Measurements from ENCODE around the gene TMEM218.
A peak's percentile ranks its signal among the peaks of the same experiment; 100 is the strongest.
"Not testable (repeated sequence)": the region's sequence is repeated elsewhere in the genome, so short reads cannot be mapped to it uniquely, and the experiment has no call there.

TMEM218 gene

DNA sequence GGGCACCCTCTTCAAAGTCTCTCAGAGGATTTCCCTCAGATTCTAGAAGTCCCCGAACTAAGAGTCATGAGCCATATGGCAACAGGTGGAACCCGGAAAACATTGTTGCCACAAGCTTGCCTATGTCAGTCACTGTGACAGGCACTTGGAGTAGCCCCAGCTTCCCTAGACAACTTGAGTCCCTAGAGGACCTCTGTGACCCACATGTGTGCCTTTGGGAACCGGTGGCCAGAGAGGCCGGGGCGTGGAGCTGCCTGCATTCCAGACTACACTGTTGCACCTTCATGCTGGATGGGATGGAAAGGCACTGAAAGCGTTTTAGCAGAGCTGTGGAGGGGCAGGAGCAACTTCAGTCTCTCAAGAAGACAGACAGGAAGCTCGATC, 36.2 kb downstream of the TMEM218 start:
- no peak for DNase-seq (ENCODE audit: low read depth)

DNA sequence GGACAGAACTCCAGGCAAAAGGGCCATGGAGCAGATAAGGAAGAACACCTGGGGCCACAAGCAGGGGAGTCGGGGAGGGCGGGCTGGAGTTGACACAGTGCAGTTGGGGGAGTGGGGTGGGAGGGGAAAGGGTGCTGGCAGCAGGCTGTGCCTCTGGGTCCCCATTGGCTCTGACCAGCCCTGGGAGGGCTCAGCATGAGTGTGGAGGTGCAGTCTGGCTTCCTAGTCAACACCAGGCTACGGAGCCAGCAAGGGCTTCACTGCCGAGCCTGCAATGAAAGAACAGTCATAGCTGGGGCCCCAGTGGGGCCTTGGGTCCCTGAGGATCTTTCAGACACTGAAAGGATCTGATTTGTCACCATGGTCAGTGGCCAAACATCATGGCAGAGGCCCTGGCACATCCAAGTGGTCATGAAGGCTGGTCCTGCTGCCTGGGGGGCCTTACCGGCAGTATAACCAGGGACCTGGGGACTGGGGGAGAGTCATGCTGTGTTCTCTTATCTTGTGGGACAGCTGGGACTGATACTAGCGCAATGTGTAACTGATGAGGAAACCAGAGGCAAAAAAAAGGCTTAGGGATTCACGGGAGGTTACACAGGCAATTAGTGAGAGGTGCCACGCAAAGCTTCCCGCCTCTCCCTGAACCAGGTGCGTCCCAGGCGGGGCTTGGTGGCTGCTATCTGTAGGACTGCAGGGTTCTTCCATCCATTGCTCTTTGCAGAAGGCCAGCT, 36.8 kb downstream of the TMEM218 start:
- DNase-seq (ENCODE audit: low read depth): no peak

GRCh38 chr11:125073616-125074483, 37.6 kb downstream of the TMEM218 start:
- no peak for DNase-seq (ENCODE audit: low read depth)

DNA sequence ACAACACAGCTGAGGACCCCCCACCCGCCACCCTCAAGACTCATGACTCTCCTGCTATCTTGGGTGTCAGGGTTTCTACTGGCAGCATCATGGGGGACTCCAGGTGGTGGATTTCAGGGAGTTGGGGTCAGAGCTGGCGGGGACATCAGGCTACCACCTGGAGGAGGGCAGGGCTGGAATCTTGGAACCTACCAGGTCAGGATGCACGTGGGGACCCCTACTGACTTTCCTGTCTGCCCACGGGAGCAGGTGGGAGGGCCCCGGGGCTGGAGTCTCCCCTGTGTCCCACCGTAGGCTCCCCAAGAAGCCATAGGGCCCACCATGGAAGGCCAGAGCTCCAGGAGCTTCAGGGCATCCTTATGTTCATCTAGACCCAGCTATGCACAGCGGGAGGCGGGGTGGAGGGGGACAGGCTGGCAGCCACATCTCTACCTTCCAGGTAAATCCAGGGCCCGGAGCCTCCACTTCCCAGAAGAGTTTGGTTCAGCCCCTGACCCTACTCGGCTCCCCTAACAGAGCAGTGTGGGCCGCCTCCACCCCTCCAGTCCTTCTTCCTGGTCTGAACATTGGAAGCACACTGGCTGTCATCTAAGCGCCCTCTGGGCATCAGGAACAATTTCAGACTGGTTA, 38.4 kb downstream of the TMEM218 start:
- DNase-seq (ENCODE audit: low read depth): no peak

DNA sequence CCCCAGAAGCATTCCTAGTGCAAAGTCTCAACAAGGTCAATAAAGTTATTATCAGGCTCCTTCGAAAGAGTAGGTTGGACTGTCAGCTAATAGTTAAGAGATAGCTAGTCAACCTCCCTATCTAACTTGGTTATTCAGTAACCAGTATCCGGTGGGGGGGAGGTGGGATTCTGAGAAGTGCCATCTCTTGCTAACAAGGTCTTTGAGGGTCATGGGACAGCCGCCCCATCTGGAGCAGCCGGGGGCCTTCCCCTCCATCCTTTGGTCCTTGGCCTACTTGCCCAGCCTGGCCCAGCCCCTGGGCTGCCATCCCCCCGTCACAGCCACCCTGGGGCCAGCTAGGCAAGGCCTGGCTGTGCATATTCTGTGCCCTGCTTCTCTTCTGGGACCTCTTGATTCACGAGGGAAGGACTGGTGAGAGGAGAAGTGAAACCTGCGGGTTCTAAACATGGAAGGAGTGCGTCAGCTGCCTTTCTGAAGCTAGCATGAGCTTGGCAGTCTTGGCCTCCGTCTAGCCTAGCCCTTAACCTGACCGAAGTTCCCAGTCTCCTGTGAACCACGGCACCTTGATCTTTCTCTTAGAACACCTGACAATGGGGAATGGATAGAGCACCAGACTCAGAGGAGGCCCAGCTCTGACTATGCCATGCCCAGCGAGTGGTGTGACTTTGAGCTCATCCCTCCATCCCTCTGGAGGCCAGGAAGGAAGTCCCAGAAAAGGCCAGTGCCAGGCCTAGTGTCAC, 39.0 kb downstream of the TMEM218 start:
- DNase-seq (ENCODE audit: low read depth): no peak

DNA sequence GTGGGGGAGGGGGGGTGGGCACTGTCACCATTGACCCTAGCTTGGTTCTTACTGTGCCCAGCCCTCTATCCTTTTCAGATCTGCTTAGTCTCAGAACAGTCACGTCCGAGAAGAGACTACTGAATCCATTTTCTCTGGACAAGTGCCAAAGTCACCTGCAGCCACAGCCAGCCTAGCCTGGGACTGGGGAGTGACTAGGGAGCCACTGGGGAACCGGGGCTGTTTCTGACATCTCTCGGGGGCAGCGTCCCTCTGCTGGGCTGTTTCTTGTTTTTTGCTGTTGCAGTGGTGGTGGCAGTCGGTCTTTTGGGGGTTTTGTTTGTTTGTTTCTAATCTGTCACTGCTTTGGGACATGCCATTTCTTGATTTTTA, 39.6 kb downstream of the TMEM218 start:
- no peak for DNase-seq (ENCODE audit: low read depth)

DNA sequence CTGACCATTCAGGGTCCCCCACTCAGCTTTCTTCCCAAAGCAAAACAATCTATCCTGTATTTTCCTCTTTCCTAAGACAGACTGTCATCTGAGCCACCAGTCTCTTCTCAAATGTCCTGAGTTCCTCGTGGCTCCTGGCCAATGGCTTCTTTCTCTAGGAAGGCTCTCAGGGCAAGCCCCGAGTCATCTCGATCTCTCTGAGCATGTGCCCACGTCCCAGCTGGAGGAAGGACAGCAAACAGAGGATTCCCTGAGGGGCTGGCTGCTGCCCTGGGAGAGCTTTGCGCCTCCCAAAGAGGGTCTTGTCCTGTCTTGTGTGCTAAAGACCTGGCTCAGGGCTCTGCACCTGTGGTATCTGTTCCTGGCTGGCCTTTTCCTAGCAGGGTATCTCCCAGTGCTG, 40.0 kb downstream of the TMEM218 start:
- DNase-seq (ENCODE audit: low read depth): no peak

DNA sequence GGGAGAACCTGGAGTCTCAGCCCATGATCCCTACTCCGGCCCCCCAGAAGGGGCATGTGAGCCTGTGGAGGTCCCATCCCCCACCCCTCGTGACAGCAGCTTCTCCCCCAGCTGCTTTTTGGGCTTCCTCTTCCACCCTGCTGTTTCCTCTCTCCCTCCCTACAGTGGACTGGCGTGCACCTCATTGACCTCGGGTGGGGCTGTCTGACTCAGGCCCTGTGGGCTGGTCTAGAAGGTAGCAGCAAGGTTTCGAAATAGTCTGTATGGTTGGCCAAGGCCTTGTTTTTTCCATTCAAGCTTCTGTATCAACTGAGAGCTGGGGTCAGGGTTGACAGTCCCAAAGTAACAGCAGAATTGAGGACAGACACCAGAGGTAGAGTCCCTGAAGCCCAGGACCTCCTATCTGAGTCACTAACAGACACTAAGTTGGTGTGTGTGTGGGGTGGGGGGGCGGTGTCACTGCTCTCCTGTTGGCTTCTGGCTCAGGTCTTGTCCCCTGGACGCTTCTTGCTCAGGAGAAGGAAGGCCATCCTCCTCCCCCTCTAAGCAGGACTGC, 40.6 kb downstream of the TMEM218 start:
- DNase-seq (ENCODE audit: low read depth): no peak

DNA sequence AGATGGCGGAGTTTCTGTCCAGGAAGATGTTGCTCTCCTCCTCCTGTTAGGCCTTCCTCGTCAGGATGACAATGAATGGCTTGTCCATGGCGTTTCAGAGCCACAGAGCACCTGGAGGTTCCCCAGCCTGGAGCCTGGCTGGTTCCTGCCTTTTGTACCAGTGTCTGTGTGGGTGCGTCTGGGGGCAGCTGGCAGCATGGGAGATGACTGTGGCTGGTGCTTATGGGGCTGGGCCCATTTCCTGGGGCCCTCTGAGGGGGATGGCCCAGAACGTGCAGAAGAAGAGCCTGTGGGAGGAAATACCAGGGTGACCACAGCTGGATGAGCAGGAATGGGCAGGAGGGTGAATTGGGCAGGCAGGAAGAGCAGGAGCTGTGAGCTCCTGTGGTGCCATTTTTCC, 41.6 kb downstream of the TMEM218 start:
- DNase-seq (ENCODE audit: low read depth): no peak

- DNase-seq (ENCODE audit: low read depth): no peak
Measured at GRCh38 chr11:125069008-125069407, 42.4 kb downstream of the TMEM218 start.

DNA sequence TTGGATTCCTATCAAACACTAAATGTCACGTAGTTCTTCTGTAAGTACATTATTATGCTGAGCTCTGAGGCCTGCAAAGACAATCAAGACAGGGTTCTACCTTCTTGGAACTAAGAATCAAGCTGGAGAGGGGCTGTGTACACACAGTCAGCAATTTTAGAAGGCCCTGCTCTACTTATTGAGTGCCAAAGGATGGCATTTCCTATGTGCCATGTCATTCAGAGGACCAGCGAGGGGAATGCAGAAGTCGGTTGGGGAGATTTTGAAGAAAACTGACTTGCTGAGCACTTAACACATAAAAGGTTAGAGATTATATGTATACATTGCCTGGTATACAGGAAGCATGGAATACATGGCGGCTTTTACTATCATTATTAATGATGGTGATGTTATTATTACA, 43.1 kb downstream of the TMEM218 start:
- DNase-seq (ENCODE audit: low read depth): no peak

GRCh38 chr11:125064070-125064469, 47.4 kb downstream of the TMEM218 start:
- no peak for DNase-seq (ENCODE audit: low read depth)

- DNase-seq (ENCODE audit: low read depth): no peak
Measured at GRCh38 chr11:125063429-125064043, 47.9 kb downstream of the TMEM218 start.

DNA sequence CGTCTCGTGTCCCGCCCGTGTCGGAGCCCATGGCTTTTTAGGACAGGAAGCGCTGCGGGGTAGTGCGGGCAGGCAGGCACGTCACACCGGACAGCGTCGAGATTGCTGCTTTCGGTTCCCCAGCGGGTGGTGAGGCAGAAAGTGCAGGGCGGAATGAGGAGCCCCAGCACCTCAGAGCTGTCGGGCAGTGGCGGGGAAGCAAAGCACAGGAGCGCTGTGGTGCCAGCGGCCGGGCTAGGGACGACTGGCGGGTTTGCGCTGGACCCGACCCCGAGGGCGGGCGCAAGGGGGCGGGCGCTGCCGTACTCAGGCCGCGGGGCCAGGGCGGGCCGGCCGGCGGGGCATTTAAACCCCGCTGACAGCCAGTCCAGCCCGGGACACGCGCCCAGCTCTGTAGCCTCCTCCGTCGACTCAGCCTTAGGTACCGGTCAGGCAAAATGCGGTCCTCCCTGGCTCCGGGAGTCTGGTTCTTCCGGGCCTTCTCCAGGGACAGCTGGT, 48.4 kb downstream of the TMEM218 start, which contains the start of gene SLC37A2:
Gene SLC37A2 (plus strand): TSS at position 375 of the 498 bp plus-strand sequence. CDS start 63 bp downstream, at position 438.
- peak; percentile 27 for DNase-seq (ENCODE audit: low read depth)

DNA sequence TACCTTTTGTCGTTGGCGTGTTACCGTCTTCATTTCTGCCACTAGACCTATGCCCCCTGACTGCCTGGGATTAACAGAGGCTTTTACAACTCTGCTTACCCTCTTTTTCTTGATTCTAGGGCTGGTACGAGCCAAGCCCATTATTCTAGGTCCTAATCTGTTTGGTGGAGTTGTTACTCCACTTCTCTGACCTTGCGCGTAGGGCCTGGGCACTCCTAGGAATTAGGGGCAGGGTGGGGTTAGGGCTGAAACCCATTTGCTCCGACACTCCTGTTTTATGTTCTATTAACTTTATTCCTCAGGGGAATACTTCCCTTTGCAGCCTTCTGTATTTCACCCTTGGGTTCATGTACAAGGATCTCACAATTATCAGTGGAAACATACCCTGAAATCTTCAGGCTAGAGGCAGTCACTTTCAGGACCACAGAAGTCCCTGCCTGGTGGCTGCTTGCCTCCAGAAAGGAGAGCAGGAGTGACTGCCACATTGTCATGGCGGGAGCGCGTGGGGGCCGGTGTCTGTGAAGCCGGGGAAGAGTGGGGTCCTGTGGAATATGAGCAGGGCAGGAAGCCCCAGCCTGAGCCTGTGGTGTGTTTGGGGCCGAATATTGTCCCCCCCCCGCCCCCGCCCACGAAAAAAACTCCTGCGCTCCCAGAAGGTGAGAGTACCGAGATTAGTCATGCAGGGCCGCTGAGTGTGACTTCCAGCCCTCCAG, 49.1 kb downstream of the TMEM218 start:
- DNase-seq (ENCODE audit: low read depth): no peak

DNA sequence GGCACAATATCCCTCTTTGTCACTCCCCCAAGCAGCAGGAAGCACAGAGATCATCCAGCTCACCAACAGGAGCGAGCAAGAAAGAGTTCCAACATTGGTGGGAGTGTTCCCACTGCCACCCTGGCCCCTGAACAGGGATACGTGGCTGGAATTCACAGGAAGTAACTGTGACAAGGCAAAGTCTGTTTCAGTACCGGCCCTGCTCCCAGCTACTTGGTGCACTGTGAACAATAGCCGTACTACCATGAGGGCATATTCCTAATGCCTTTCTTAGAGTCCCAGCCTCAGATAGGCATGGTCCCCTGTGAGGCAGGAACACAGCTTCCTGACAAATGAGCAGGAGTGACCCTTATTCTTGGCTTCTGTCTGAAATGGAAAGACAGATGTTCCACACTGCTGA, 50.1 kb downstream of the TMEM218 start:
- DNase-seq (ENCODE audit: low read depth): no peak

DNA sequence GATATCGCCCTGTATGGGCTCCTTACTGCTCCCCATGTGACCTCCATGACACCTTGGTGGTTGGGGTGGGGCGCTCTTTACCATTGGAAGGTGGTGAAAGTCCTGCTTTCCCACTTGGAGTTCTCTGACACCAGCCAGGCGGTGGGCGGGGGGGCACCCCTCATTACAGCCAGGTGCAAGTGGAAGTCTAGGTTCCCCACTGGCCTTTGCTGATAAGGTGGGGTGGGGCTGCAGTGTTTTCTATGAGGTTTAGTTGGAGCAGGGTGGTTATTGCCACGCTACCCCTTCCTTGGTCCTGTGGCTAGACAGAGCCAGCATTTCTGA, 53.8 kb downstream of the TMEM218 start:
- no peak for DNase-seq (ENCODE audit: low read depth)

GRCh38 chr11:125056931-125057692, 54.3 kb downstream of the TMEM218 start:
- no peak for DNase-seq (ENCODE audit: low read depth)

DNA sequence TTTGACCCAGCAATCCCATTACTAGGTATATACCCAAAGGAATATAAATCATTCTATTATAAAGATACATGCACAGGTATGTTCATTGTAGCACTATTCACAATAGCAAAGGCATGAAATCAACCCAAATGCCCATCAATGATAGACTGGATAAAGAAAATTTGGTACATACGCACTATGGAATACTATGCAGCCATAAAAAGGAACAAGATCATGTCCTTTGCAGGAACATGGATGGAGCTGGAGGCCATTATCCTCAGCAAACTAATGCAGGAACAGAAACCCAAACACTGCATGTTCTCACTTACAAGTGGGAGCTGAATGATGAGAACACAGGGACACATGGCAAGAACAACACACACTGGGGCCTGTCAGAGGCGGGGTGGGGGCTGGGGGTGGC, 55.3 kb downstream of the TMEM218 start:
- not testable (repeated sequence) for DNase-seq (ENCODE audit: low read depth)
